Natural killer cell treated with Interleukin-12 subunit alpha and Interleukin-12 subunit beta and Interleukin-15 and Interleukin-18, amount 100 ng/mL, for 72 hours (primary cell): ENCODE results near the gene ONECUT1. TPM values are rescaled to one million over a fixed set of nuclear protein-coding genes. Genes with fewer than 3 reads are reported as not detected.

Experiments used
- ATAC-seq, 2 donors: fragments of 150-1000 bp; cut with Tn5 transposase in 1 of 2; sonication (Bioruptor Pico), chemical (Tn5 transposase) in 1 of 2; 2 replicates each; pipeline ENCODE4 v1.10.0; 2021
- DNase-seq: peaks from one replicate; pipeline ENCODE4 v3.0.0; 2022; ENCODE audit warnings: low spot score
- H3K27ac Mint-ChIP-seq, 2 donors: 1 replicate in 1 of 2; 2 replicates in 1 of 2; pipeline ENCODE4 v1.8.0; 2022; ENCODE audit warnings: mixed read lengths in 2 of 2, mild to moderate bottlenecking in 1 of 2, moderate library complexity in 1 of 2
- H3K27me3 Mint-ChIP-seq, 2 donors: 1 replicate in 1 of 2; 2 replicates in 1 of 2; pipeline ENCODE4 v1.8.0; 2022; ENCODE audit warnings: mixed read lengths in 2 of 2
- H3K36me3 Mint-ChIP-seq: one replicate; pipeline ENCODE4 v1.8.0; 2022; ENCODE audit warnings: mixed read lengths
- H3K4me1 Mint-ChIP-seq, 2 donors: 1 replicate in 1 of 2; 2 replicates in 1 of 2; pipeline ENCODE4 v1.8.0; 2022; ENCODE audit warnings: low read depth in 2 of 2, mixed read lengths in 2 of 2, mild to moderate bottlenecking in 1 of 2
- H3K4me3 Mint-ChIP-seq: one replicate; pipeline ENCODE4 v1.8.0; 2022; ENCODE audit warnings: mixed read lengths
- H3K9me3 Mint-ChIP-seq: 2 replicates; pipeline ENCODE4 v1.8.0; 2022; ENCODE audit warnings: mixed read lengths
- total RNA-seq, 2 donors: library from RNA; stranded (reverse); gene quantifications; one replicate each; pipeline ENCODE4 v1.2.3, GENCODE V29; 2022

ONECUT1 gene
- total RNA-seq, 2 donors from 2014 or later, result not detected

DNA sequence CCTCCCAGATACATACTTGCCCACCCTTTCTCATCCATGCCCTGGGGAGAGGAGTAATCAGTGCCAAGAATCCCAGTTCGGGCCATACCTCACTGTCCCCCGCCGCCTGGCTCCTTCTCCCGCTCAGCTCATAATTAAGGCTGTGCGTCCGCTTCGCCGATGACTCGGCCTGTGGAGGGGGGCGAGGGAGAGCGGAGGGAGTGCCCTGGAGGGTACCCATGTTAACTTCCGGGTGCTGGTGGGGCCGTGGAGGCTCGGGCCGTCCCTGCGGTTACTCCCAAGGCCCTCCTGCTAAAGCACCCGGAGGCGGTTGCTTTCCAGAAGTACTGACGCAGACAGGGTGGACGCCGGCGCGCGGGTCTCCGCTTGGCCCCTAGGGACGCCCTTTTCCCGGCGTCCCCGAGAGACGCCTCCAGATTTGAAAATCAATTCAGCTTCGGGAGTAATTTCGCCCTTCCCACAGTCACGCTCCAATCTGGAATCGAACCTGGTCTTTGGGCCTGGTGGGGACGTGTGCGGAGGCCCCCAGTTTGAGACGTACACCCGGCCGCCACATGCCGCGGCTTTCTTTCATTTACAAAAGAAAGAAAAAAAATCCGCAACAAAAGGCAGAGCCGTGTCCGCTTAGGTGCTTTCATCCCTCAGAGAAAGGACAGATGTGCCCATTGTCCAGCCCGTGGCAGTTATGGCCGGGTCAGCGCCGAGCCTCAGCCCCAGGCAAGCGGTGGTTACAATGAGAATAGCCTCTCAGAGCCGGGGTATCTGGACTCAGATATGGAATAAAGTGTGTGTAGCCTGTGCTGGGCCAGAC is 1.0 kb upstream of the ONECUT1 start:
- DNase-seq, result peak; percentile 59

DNA sequence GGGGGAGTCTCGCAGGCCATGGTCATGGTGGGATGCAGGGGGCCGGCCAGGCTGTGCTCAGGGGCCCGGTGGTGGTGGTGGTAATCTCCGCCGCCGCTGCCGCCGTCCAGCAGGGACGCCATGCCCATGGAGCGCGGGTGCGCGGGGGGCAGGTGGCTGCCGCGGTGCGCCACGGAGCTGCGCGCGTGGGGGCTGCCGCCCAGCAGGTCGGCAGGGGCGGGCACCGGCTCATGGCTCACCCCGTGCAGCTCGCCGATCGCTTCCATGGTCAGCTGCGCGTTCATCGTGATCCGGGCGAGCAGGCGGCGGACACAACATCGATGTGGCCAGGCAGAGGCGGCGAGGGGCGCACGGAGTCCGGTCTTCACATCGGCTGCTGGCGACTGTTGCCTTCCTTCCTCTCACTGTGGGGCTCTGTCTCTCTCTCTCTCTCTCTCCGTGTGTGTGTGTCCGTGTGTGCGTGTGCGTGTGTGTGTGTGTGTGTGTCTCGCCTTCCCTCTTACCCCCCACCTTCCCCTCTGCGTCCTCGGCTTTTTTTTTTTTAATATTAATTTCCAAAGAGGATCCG is 451 bp downstream of the ONECUT1 start:
- Mint-ChIP-seq H3K9me3 (no peaks in the 10 kb centered on the region), H3K27me3 (peaks cover 51 to 53% of the 10 kb centered on the region in 2 donors), H3K4me3 (peak overlapping the region; percentile 65), H3K27ac (no peak overlapping the region), H3K36me3 (no peaks in the 10 kb centered on the region), H3K4me1 (peaks cover 0 to 12% of the 10 kb centered on the region in 2 donors)
- peak in 1 of 2 donors; percentile 8 for ATAC-seq
- peak; percentile 53 for DNase-seq

More for the DNA sequence above, 1.0 kb upstream of the ONECUT1 start:
- H3K27ac Mint-ChIP-seq, result no peak overlapping the region
- no peaks in the 10 kb centered on the region for H3K36me3 Mint-ChIP-seq
- ATAC-seq, result peak in 1 of 2 donors; percentile 10
- peaks cover 0 to 16% of the 10 kb centered on the region in 2 donors for H3K4me1 Mint-ChIP-seq
- no peak overlapping the region for H3K4me3 Mint-ChIP-seq
- H3K9me3 Mint-ChIP-seq, result no peaks in the 10 kb centered on the region
- H3K27me3 Mint-ChIP-seq, result peaks cover 56 to 61% of the 10 kb centered on the region in 2 donors

DNA sequence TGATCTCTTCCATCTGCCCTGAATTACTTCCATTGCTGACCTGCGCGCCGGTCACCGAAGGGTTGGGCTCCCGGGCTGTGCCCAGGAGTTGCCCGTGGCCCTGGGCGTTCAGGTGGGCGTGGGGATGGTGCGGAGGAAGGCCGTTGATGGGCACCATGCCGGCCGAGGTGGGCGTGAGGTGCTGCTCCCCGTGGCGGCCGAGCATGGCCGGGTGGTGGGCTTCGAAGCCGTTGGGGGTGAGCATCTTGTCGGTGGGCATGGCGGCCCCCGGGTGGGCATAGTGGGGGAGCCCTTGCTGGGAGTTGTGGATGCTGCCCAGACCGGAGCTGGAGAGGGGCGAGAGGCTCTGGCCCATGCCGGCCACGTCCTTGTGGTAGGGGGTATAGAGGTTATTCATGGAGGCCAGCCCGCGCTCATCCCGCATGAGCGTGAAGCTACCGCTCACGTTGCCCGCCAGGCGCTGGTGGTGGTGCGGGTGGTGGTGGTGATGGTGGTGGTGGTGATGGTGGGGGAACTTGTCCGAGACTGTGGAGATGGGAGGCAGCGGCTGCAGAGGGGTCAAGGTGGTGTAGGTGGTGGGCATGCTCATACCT is 1.0 kb downstream of the ONECUT1 start:
- H3K4me1 Mint-ChIP-seq, result peaks cover 0 to 12% of the 10 kb centered on the region in 2 donors
- H3K4me3 Mint-ChIP-seq, result no peak overlapping the region

GRCh38 chr15:52788099-52788986 is 1.8 kb downstream of the ONECUT1 start:
- H3K9me3 Mint-ChIP-seq, result no peaks in the 10 kb centered on the region
- no peaks in the 10 kb centered on the region for H3K36me3 Mint-ChIP-seq
- H3K4me3 Mint-ChIP-seq, result peak overlapping the region; percentile 22
- H3K27ac Mint-ChIP-seq, result no peak overlapping the region
- DNase-seq, result no peak
- H3K4me1 Mint-ChIP-seq, result peaks cover 0 to 12% of the 10 kb centered on the region in 2 donors
- H3K27me3 Mint-ChIP-seq, result peaks cover 40 to 46% of the 10 kb centered on the region in 2 donors
- no peak for ATAC-seq

More for the DNA sequence above, 1.0 kb downstream of the ONECUT1 start:
- Mint-ChIP-seq H3K27me3 (peaks cover 45 to 47% of the 10 kb centered on the region in 2 donors), H3K9me3 (no peaks in the 10 kb centered on the region), H3K27ac (no peak overlapping the region), H3K36me3 (no peaks in the 10 kb centered on the region)
- ATAC-seq, result no peak
- DNase-seq, result peak; percentile 58

GRCh38 chr15:52787549-52788098 is 2.5 kb downstream of the ONECUT1 start:
- Mint-ChIP-seq H3K4me1 (peaks cover 0 to 12% of the 10 kb centered on the region in 2 donors), H3K9me3 (no peaks in the 10 kb centered on the region), H3K27me3 (peaks cover 39 to 46% of the 10 kb centered on the region in 2 donors), H3K4me3 (peak overlapping the region; percentile 22), H3K27ac (no peak overlapping the region), H3K36me3 (no peaks in the 10 kb centered on the region)
- no peak for ATAC-seq
- peak; percentile 45 for DNase-seq

GRCh38 chr15:52787123-52787503 is 3.0 kb downstream of the ONECUT1 start:
- no peak for DNase-seq
- peaks cover 0 to 12% of the 10 kb centered on the region in 2 donors for H3K4me1 Mint-ChIP-seq

GRCh38 chr15:52786436-52787122 is 3.6 kb downstream of the ONECUT1 start:
- DNase-seq, result peak; percentile 32
- H3K36me3 Mint-ChIP-seq, result no peaks in the 10 kb centered on the region
- H3K4me1 Mint-ChIP-seq, result peaks cover 0 to 12% of the 10 kb centered on the region in 2 donors
- ATAC-seq, result no peak
- no peak overlapping the region for H3K4me3 Mint-ChIP-seq
- no peak overlapping the region for H3K27ac Mint-ChIP-seq
- peaks cover 39 to 41% of the 10 kb centered on the region in 2 donors for H3K27me3 Mint-ChIP-seq
- no peaks in the 10 kb centered on the region for H3K9me3 Mint-ChIP-seq

More at GRCh38 chr15:52787123-52787503, 3.0 kb downstream of the ONECUT1 start:
- H3K9me3 Mint-ChIP-seq, result no peaks in the 10 kb centered on the region
- H3K27me3 Mint-ChIP-seq, result peaks cover 38 to 44% of the 10 kb centered on the region in 2 donors
- no peak for ATAC-seq
- H3K4me3 Mint-ChIP-seq, result no peak overlapping the region
- H3K27ac Mint-ChIP-seq, result no peak overlapping the region
- H3K36me3 Mint-ChIP-seq, result no peaks in the 10 kb centered on the region

DNA sequence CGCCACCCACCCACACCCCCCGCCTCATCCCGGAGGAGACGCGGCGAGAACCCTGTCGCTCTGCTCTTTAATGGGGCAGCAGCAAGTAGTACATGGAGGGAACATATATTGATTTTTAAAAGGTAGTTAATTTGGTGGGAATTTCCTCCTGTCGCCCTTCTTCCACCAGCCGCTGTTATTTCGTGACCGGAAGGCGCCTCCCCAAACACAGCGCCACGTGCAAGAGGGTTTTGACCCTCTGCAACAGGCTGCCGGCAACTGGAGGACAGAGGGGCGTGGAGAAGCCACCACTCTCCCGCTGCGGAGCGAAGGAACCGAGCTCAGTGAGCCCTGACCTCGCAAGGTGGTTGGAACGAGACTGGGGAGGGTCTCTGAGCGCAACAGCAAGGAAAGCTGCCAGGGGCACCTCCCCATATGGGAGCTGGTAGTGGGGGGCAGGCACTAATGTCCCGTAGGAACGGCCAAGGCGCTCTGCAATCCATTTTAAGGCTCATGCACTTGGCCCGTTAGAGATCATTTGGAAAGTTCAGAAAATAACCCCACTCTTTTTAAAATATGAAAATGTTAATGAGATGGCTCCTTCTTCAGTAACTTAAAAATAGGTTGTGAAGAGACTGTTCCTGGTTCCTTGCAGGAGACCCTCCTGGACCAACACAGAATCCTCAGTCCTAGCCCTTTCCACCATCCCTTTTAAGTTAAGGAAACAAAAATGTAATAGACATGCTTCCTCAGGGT is 4.3 kb downstream of the ONECUT1 start:
- peaks cover under 1 to 12% of the 10 kb centered on the region in 2 donors for H3K4me1 Mint-ChIP-seq
- no peak overlapping the region for H3K27ac Mint-ChIP-seq
- DNase-seq (peak; percentile 49), ATAC-seq (no peak)
- H3K4me3 Mint-ChIP-seq, result no peak overlapping the region
- H3K9me3 Mint-ChIP-seq, result no peaks in the 10 kb centered on the region
- peaks cover 42 to 45% of the 10 kb centered on the region in 2 donors for H3K27me3 Mint-ChIP-seq
- H3K36me3 Mint-ChIP-seq, result no peaks in the 10 kb centered on the region

DNA sequence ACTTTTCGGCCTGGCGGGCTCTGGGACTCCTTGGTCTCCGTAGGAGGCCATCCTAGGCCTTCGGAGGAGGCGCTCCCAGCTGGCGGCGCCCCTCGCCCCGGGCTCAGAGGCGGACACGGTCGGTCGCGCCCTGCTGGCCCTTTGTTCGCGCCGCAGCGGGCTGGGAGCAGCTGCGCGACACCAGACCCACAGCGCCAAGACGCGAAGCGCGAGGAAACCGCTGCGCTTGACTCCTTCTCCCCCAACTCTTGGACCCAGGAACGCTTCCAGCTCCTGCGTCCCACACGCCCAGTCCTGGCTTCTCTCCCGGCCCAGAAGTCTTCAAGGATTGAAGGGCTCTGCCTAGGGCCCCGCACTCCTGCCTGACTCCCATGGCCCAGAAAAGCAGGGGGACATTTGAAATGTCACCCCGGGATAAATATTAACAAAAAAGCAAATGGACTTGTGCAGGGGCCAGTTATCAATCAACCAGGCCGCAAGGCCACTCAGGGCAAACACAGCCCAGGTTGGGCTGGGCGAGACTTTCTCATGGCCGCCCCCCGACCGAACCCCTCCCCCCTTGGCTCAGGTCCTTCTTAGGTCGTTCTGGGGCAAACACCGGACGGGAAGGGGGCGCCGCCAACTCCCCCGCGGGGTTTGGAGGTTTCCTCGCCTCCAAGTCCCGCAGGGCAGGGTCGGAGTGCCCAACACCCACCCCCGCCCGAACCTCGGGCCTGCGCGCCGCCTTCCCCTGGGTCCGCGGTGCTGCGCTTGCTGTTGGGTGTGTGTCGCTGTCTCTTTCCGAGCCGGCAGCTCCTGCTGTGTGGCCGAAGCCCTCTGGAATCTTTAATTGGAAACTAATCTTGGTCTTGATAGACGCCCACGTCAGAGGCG is 5.1 kb downstream of the ONECUT1 start:
- H3K27me3 Mint-ChIP-seq, result peaks cover 47 to 53% of the 10 kb centered on the region in 2 donors
- no peak overlapping the region for H3K4me3 Mint-ChIP-seq
- H3K4me1 Mint-ChIP-seq, result peaks cover 8 to 16% of the 10 kb centered on the region in 2 donors
- H3K27ac Mint-ChIP-seq, result no peak overlapping the region
- no peaks in the 10 kb centered on the region for H3K9me3 Mint-ChIP-seq
- DNase-seq (peak; percentile 55), ATAC-seq (no peak)
- no peaks in the 10 kb centered on the region for H3K36me3 Mint-ChIP-seq

DNA sequence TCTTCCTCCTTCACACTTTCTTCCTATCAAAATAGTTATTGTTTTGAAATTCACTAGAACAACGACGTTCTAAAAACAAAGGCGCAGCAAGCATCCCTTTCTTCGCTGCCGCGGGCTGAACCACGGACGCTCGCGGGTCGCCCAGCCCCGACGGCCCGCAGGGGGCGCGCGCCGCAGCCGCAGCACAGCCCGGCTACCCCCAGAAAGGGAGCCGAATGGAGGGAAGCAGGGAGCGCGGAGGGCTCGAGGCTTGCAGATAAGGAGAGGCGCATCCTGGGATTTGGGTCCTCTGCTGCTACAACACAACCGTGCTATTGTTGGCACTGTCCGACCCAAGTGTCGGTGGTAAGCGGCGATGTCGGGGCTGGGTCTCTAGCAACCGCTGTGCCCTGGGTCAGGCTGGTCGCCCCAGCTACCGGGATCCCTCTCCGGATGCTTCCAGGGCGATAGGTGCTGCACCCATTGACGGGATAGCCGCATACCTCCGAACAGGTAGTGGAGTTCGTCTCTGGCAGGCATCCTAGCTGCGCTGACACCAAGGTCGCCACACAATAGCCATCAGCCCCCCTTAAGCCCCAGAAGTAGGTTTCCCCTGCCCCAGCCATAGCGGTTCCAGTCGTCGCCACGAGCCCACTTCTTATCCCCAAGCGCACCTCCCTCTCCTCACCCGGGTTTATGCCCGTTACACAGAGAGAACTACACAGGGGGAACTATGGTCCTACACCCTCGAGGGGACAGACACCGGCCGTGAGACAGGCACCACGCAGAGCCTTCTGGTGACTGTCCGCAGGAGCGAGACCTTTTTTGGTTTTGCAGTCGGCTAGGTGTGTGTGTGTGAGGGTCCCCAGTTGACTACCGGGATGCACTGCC is 6.0 kb downstream of the ONECUT1 start:
- H3K27ac Mint-ChIP-seq, result no peak overlapping the region
- peaks cover 8 to 11% of the 10 kb centered on the region in 2 donors for H3K4me1 Mint-ChIP-seq
- ATAC-seq, result peak in 1 of 2 donors; percentile 64
- no peaks in the 10 kb centered on the region for H3K9me3 Mint-ChIP-seq
- H3K4me3 Mint-ChIP-seq, result no peak overlapping the region
- no peaks in the 10 kb centered on the region for H3K36me3 Mint-ChIP-seq
- peaks cover 45 to 51% of the 10 kb centered on the region in 2 donors for H3K27me3 Mint-ChIP-seq
- DNase-seq, result no peak
